Mammary epithelial cell (primary cell): ENCODE results near the gene MRPL43.
A peak's percentile ranks its signal among the peaks of the same experiment; 100 is the strongest.

Experiments used
- EZH2 ChIP-seq: IDR thresholded peaks from 2 replicates; pipeline ENCODE4 v1.6.1; 2012; ENCODE audit warnings: low read length, inconsistent platforms, borderline replicate concordance
- TF ChIP-seq, protein P1 (sequence below), 2 donors: IDR thresholded peaks in 1 of 2; conservative IDR thresholded peaks in 1 of 2; 2 replicates each; pipeline ENCODE4 v1.5.1; 2011 to 2012; ENCODE audit warnings: inconsistent platforms in 2 of 2, low read length in 2 of 2, mild to moderate bottlenecking in 2 of 2, control low read depth in 1 of 2, low read depth in 1 of 2; ENCODE audit not compliant: insufficient read depth in 1 of 2; ENCODE audit errors: extremely low read depth in 1 of 2

GRCh38 chr10:100998991-100999741 lies 11.9 kb upstream of the MRPL43 start:
- TF ChIP-seq EZH2: no peak
- TF ChIP-seq, protein P1, sequence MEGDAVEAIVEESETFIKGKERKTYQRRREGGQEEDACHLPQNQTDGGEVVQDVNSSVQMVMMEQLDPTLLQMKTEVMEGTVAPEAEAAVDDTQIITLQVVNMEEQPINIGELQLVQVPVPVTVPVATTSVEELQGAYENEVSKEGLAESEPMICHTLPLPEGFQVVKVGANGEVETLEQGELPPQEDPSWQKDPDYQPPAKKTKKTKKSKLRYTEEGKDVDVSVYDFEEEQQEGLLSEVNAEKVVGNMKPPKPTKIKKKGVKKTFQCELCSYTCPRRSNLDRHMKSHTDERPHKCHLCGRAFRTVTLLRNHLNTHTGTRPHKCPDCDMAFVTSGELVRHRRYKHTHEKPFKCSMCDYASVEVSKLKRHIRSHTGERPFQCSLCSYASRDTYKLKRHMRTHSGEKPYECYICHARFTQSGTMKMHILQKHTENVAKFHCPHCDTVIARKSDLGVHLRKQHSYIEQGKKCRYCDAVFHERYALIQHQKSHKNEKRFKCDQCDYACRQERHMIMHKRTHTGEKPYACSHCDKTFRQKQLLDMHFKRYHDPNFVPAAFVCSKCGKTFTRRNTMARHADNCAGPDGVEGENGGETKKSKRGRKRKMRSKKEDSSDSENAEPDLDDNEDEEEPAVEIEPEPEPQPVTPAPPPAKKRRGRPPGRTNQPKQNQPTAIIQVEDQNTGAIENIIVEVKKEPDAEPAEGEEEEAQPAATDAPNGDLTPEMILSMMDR (conservative IDR thresholded peaks at IDR 0.05 in 1 of 2, IDR thresholded peaks at IDR 0.05 in 1 of 2; ENCODE audit: extremely low read depth in 1 of 2, insufficient read depth in 1 of 2, low read depth in 1 of 2, low read length in 2 of 2): peak; percentile 51 to 85
